DMS53 treated with DMSO at 0.1 percent for 48 hours (cell line): ENCODE data around the gene DUSP16.
"Not testable (repeated sequence)": the region's sequence is repeated elsewhere in the genome, so short reads cannot be mapped to it uniquely, and the experiment has no call there.

Experiments used
- DNase-seq: peaks from one replicate; lab custom pipeline; 2025; ENCODE audit not compliant: unreplicated experiment; lab: John Stamatoyannopoulos, UW

DUSP16 gene

DNA sequence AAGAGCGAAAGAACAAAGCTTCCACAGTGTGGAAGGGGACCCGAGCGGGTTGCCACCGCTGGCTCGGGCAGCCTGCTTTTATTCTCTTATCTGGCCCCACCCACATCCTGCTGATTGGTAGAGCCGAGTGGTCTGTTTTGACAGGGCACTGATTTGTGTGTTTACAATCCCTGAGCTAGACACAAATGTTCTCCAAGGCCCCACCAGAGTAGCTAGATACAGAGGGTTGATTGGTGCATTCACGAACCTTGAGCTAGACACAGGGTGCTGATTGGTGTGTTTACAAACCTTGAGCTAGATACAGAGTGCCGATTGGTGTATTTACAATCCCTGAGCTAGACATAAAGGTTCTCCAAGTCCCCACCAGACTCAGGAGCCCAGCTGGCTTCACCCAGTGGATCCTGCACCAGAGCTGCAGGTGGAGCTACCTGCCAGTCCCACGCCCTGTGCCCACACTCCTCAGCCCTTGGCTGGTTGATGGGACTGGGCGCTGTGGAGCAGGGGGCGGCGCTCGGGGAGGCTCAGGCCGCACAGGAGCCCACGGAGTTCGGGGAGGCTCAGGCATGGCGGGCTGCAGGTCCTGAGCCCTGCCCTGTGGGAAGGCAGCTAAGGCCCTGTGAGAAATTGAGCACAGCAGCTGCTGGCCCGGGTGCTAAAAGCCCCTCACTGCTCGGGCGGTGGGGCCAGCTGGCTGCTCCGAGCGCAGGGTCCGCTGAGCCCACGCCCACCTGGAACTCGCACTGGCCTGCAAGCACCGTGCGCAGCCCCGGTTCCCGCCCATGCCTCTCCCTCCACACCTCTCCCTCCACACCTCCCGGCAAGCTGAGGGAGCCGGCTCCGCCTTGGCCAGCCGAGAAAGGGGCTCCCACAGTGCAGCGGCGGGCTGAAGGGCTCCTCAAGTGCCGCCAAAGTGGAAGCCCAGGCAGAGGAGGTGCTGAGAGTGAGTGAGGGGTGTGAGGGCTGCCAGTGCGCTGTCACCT lies 90.4 kb downstream of the DUSP16 start:
- not testable (repeated sequence) for DNase-seq

DNA sequence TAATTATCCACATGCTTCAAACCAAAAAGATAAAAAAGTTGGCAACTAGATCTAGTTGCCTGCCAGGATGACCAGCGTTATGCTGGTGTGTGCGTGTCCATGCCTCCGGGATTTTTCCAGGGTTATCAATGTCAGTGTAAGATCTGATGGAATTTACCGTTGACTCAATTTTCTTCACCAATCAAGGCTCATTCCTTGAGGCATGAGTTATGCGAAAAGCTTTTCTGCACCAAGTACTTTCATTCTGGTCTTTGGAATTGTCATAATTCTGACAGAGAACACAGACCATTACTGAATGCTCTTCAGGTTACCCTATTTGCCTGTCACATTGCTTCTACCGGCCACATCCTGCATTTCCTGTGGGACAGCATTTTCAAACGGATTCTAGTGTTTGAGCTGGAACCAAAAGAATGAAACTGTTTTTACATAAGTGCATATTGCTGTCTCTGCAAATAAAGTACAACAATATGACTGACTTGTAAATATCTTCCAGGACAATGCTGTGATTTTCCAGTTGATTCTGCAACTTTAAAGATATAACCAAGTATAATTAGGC lies 91.8 kb downstream of the DUSP16 start:
- no peak for DNase-seq

DNA sequence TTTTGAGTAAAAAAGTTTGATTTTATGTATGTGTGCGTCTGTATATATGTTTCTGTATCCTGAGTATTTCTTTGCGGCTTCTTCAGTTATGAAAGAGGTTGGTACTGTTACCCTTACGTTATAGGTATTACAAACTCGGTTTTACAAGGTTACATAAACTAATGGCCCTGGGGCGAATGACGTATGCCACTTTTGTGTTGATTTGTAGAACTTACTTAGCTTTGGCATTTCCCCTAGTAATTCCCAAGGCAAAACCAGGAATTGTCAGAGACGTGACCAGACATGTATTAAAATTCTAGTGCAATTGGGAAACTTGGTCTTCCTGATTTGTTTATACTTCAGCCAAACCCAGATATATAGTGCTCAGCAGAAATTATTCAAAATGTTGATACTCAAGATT lies 93.3 kb downstream of the DUSP16 start:
- no peak for DNase-seq

DNA sequence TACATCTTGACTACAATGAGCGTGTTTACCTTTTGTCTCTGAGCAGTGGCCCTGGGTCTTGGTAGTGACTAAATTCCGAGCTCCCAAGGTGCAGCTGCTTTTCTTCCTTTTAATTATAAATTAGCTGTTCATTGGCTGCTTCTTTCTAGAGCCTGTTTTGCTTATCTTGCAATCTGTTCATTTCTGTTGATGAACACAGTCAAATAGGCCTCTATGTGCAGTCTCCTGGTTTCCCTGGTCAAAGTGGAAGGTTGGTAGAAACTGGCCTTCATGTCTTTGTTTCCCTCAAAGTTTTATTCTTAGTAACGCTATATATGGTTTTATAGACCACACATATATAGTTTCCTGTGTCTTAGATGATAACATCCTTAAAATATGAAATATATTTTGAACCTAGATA lies 94.1 kb downstream of the DUSP16 start:
- DNase-seq: no peak

DNA sequence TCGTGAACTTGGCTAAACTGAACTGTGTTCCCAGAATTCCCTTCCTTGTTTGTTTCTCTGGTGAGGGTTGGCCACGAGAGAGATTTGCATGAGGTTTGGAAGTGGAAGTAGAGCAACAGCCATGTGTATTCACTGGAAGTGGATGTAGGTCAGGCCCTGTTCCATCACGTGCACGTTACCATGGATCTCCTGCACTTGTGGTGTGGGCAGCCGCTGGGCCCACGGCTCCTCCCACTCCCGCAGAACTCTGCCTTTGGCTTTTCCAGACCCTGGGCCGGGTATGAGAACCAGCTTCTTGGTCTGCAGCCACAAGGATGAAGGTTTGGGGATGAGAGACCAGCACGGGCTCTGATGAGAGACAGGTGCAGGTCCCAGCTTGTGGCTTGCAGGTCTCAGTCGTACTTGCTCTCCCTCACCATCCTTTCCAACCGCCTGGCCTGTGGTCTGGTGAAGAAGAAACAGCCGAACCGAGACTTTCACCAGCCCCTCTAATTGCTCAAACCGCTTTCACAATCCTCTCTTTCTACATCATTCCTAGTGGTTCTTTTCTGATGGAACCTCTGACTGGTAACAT lies 94.9 kb downstream of the DUSP16 start:
- DNase-seq: no peak

DNA sequence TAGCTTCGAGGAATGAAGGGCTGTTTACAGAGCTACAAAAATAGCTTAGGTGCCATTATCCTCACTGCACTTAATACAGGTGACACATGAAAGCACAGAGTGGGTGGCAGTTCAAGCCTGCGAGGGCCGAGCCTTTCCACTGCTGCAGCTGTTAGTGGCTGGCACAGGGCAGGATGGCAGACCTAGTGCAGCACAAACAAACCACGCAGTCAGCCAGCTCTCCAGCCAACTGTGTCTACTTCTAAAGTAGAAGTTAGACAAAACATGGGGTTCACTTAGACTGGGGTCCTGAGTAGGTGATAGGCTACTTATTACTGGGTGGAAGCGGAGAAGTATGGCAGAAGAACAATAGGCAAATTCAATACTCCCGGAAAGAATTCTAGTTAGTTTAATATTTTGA lies 95.4 kb downstream of the DUSP16 start:
- no peak for DNase-seq

DNA sequence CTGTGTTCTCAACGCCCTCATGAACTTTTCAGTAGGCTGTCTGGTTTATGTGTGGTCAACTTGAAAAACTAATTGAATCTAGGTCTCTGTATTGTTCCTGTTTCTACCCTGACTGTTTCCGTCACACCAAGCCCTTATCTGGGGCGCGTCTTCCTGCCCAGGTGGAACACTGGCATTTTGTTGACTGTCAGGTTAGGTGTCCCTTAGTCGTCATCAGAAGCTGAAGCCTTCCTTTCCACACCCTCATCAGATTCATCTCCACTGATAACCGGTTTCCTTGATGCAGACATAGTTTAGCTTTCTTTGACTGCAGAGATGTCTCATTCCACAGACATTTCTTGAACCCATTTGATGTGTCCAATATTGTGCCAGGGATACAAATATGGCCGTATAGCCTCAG lies 96.5 kb downstream of the DUSP16 start:
- no peak for DNase-seq

DNA sequence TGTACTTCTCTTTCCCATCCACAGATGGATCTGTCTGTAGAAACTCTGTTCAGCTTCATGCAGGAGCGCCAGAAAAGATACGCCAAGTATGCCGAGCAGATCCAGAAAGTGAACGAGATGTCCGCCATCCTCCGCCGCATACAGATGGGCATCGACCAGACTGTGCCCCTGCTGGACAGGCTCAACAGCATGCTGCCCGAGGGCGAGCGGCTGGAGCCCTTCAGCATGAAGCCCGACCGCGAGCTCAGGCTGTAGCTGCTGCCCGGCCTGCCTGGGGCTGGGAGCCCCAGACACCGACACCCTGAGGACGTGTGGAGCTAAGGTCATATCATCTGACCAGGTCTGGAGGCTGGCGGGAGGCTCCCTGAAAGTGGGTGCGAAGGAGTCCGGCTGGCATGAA lies 97.1 kb downstream of the DUSP16 start:
- DNase-seq: no peak

DNA sequence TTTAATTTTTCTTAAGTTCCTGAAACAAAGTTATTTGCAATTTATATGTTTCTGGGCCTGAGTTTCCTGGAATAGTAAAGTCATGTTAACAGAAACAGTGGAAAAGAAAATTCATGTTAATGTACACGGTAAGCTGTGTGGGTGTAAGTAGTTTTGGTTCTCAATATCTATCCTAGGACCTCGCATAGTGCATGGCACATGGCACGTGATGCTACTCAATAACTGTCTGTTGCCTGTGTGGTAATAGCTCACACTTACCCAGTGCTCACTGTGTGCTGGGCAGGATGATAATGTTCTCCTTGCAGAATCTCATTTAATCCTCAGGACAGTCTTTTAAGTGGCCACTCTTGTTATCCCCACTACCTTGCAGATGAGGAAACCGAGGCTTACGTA lies 100.7 kb downstream of the DUSP16 start:
- no peak for DNase-seq

DNA sequence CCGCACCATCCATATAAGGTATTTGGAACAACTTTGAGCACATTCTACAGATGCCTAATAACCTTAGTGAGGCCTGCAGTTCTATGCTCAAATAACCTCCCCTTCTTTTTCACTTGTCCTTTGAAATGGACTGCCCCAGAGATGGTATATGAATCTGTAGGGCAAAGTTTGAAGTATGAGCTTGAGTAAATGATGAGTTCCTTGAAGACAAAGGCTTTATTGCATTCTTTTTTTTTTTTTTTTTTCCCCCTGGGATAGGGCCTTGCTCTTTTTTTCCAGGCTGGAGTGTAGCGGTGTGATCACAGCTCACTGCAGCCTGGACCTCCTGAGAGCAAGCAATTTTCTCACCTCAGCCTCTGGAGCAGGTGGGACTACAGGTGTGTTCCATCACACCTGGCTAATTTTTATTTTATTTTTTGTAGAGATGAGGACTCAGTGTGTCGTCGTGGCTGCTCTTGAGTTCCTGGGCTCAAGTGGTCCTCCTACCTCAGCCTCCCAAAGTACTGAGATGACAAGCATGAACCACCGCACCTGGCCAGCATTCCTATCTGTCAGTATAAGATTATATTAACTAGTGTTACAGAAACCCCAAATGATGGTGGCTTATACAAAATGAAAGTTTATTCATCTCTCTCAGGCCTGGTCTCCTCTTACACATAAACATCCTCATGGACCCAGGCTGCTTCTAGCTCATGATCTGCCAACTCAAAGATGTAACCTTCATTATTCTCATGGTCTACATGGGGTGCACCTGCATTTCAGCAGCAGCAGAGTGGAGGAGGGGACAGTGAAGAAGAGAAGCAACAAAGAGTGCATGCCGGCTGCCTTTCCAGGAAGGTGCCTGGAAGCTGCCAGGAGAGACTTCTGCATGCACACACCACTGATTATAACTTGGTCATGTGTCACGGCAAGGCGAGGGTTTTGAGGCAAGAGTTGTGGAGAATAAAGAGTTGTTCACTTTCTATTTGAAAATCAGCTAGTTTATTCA lies 101.4 kb downstream of the DUSP16 start:
- DNase-seq: no peak

DNA sequence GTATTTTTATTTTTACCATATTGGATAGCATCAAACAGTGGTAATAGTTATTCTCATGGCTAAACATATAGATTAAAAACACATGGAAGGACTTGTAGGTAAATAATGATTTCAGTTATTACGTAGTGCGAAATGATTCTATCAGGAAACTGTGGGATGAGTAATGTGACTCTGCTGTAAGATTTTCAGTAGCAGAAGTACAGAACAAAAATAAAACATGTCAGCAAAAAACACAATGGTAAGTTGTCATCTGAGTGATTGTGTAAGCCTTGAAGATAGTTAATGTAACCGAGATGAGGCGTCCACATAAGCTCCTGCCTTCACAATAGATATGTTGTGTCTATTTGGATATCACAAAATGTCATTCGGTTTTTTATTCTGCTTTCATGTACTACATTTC lies 106.0 kb downstream of the DUSP16 start:
- DNase-seq: no peak

DNA sequence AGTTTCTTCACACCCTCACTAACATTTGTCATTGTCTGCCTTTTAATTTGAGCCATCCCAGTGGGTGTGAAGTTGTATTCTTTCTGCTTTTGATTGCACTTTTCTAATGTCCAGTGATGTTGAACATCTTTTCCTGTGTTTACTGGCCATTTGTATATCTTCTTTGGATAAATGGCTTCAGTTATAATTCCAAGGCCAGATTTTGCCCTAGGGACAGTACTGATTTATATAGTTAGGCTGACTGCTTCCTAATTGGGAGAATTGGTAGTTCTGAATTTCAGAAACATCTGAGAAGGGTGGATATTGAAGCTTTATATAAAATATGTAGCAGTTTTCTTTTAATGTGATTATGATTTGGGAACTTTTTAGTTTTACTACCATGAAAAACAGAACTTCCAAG lies 108.3 kb downstream of the DUSP16 start:
- no peak for DNase-seq

DNA sequence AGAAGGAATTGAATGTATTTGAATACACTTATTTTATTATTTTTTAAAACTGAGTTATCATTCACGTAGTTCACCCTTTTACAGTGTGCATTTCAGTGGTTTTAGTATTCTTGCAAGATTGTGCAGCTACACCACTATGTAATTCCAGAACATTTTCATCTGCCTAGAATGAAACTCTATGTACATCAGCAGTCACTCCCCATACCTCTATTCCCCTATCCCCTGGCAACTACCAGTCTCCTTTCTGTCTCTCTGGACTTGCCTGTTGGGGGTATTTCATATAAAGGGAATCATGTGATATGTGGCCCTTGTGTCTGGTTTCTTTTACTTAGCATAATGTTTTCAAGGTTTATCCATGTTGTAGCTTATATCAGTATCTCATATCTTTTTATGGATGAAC lies 109.0 kb downstream of the DUSP16 start:
- DNase-seq: no peak

DNA sequence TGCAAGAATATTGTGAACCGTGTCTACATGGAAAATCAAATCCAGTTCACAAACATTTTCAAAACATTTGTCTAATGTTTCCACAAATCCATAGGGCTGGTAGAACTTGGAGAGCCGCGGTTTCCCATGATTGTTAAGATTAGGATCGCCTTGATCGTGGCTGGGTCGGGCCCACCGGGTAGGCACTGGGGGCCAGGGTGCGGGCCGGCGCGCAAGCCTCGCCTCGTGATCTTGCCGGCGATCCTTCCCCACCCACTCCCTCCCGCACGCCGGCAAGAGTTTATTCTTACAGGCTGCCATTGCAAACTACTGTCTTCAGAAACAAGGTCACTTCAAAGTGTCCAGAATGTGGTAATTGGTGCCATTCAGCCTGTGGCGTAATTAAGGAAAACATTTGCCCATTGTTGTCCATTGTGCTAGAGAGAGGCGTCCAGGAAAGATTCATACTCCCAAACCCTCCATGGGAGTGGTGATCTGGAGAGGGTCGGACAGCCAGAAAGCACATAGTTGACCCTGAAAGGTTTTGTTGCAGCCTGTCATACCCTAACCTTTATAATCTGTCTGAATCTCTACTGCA lies 110.2 kb downstream of the DUSP16 start:
- no peak for DNase-seq

DNA sequence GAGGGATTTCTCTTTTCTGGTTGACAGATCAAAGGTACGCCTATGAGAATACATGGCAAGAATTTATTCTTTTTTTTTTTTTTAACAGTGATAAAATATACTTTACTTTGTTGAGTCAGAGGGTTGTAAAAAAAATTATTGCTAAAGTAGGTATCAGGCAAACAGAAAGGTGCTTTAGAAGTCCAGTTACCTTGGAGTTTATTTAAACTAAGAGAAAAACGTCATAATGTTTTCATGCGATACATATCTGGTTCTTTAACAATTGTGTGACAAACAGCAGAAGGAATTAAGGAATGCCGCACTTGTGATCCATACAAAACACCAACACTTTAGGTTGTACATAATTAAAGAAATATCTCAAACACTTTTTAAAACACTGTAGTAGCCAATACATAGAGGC lies 111.6 kb downstream of the DUSP16 start:
- no peak for DNase-seq

DNA sequence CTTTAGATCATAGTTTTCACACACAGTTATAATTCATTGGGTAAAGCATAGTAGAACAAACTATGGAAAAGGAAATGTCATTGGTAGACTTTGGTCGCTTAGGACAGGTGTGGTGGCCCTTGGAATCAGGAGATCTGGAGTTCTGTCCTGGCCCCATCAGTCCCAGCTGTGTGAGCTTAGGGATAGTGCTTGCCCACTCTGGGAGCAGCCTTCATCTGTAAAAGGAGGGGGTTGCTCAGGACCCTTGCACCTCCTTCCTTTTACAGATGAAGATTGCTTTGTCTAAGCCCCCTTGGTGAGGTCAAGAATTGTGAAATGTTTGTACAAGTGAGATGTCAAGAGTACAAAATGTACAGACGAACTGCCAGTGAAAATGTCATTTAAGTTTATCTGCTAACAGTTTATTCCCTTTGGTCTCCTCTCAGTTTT lies 112.6 kb downstream of the DUSP16 start:
- no peak for DNase-seq

DNA sequence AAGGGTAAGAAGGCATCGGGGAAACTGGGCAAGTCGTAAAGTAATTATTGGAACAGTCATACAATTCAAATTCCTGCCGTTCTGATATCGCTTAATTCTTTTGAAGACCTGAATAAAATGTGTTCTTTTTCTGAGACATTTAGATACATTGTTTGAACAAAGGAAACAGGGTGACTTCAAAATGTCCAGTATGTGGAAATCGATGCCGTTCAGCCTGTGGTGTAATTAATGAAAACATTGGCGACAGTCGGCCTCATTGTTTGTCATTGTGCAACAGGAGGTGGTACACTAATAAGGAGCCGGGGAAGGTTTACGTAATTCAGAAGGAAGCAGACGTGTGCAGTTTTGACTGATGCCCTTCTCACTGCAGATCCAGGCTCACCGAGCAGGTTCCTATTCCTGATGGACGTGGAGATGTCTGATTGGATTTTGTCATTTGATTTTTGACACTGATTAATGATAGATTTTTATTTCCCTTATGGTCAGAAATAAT lies 113.1 kb downstream of the DUSP16 start:
- no peak for DNase-seq

DNA sequence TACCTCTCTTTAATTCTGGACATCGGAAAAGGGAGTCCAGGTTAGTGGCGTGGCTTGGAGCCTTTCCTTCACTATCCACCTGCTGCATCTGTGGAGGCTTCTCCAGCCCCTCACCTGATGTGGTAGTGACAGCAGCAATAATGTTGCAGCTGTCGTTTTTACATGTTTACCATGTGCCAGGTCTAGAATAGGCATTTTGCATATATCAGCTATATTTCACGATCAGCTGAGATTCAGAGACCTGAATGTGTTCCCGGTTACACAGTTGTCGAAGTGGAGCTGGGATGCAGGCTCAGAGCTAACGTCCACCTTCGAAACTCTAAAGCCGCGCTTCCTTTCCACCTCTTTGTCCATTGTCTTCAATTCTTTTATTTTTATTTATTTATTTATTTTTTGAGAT lies 114.8 kb downstream of the DUSP16 start:
- no peak for DNase-seq

DNA sequence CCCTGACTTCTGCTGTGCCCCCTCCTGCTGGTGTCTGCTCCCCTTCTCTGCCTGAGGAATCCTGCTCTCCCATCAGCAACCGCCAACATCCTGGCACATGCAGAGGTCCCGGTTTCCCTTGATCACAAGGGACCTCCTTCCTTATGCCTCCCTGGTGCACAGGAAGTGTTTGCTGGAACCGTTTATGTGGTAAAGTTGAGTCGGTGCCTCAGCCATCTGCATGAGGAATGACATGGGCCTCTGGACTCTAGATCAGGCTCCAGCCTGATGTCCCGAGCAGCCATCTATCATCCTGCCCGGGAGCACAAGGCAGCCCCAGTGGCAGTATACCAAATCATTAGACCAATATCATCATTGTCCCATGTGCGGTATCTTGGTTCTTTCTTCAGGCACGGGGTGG lies 115.4 kb downstream of the DUSP16 start:
- DNase-seq: no peak

DNA sequence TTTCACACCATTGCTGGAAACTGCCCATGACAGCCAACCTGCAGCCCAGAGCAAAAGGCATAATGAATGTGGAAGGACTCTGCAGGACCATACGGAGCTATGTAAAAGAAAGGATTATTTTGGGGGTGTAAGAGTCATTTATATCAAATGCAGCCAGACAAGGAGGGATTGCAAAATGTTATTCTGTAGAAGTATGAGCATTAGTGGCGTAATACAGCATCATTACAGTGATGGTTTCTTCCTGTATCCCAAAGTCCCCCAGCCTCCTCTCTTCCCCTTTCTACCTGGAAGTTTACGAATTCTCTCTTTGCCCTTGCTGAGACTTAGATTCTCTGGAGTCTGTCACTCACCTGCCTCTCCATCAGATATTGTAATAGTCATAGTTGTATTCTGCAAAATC lies 115.9 kb downstream of the DUSP16 start:
- DNase-seq: no peak

DNA sequence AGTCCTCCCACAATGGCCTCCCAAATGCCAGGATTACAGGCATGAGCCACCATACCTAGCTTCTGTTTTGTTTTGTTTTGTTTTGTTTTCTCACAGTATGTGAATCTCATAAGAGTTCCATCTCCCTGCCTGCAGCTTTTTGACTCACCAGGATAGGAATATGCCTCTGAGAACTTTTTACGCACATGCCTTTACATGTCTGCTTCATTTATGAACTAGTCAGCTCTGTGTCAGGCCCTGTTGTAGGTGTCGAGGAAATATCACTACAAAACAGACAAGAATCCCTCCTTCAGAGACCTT lies 116.8 kb downstream of the DUSP16 start:
- no peak for DNase-seq
